H1 (cell line): ENCODE data around the gene QDPR. TPM values are rescaled to one million over a fixed set of nuclear protein-coding genes. Genes with fewer than 3 reads are reported as not detected.
"Not testable (repeated sequence)": the region's sequence is repeated elsewhere in the genome, so short reads cannot be mapped to it uniquely, and the experiment has no call there.

ENCODE experiments used
- CTCF ChIA-PET: fragments of 300-600 bp; sonication (Branson Sonifier 250); formaldehyde crosslinking; loops from one replicate; lab custom pipeline; 2021; ENCODE audit not compliant: partially characterized antibody; lab: Charles Lee
- POLR2A ChIA-PET: fragments of 300-600 bp; sonication (Branson Sonifier 250); formaldehyde crosslinking; loops from one replicate; lab custom pipeline; 2021; ENCODE audit warnings: inconsistent platforms; ENCODE audit not compliant: partially characterized antibody; lab: Charles Lee
- DNase-seq, 2 experiments: peaks; one replicate each; pipeline versions ENCODE4 v3.0.0 to v3.0.0-alpha.2; 2010 to 2022; ENCODE audit warnings: low spot score in 2 of 2, low read depth in 1 of 2, mixed read lengths in 1 of 2
- FAIRE-seq: peaks from 2 replicates; lab custom pipeline; 2011; peaks lifted over from hg19 to GRCh38; lab: Jason Lieb, UNC
- H2AFZ ChIP-seq: 2 replicates; pipeline ENCODE4 v1.8.1; 2012; ENCODE audit warnings: low read length, inconsistent platforms
- H2AK5ac ChIP-seq: 2 replicates; pipeline ENCODE4 v1.6.1; 2013; ENCODE audit warnings: low read depth, low read length
- H2BK120ac ChIP-seq: replicated peaks from 2 replicates; pipeline ENCODE3; 2013; ENCODE audit warnings: low read depth, low read length, inconsistent platforms
- H2BK12ac ChIP-seq: 2 replicates; pipeline ENCODE4 v1.6.1; 2013; ENCODE audit warnings: low read depth, low read length
- H2BK15ac ChIP-seq: 2 replicates; pipeline ENCODE4 v1.6.1; 2013; ENCODE audit warnings: low read length
- H2BK20ac ChIP-seq: 2 replicates; pipeline ENCODE4 v1.6.1; 2013; ENCODE audit warnings: low read length
- H2BK5ac ChIP-seq: 2 replicates; pipeline ENCODE4 v1.6.1; 2013; ENCODE audit warnings: low read depth, low read length
- H3K14ac ChIP-seq: 2 replicates; pipeline ENCODE4 v1.6.1; 2013; ENCODE audit warnings: inconsistent platforms; ENCODE audit not compliant: insufficient read length
- H3K18ac ChIP-seq: 2 replicates; pipeline ENCODE4 v1.6.1; 2013; ENCODE audit warnings: low read length; ENCODE audit errors: extremely low read depth
- H3K23ac ChIP-seq: 2 replicates; pipeline ENCODE4 v1.6.1; 2013; ENCODE audit warnings: inconsistent platforms; ENCODE audit not compliant: insufficient read length
- H3K23me2 ChIP-seq: 2 replicates; pipeline ENCODE4 v1.6.1; 2013; ENCODE audit warnings: low read depth, low read length
- H3K27ac ChIP-seq: 2 replicates; pipeline ENCODE4 v1.6.1; 2011; ENCODE audit warnings: low read depth, low read length, inconsistent platforms
- H3K27me3 ChIP-seq, 4 experiments: replicated peaks in 1 of 4; 1 replicate in 1 of 4; 2 replicates in 3 of 4; pipeline versions ENCODE4 v1.6.1 to v1.8.1; 2011 to 2013; ENCODE audit warnings: low read length in 3 of 4, mild to moderate bottlenecking in 3 of 4, inconsistent platforms in 2 of 4, mixed read lengths in 2 of 4, moderate library complexity in 1 of 4; ENCODE audit not compliant: control insufficient read depth in 3 of 4, insufficient read depth in 3 of 4; ENCODE audit errors: extremely low read depth in 1 of 4
- H3K36me3 ChIP-seq, 4 experiments: 2 replicates each; pipeline versions ENCODE4 v1.6.1 to v1.8.1; 2011 to 2013; ENCODE audit warnings: mild to moderate bottlenecking in 4 of 4, low read length in 3 of 4, moderate library complexity in 2 of 4, control low read depth in 1 of 4, inconsistent platforms in 1 of 4; ENCODE audit not compliant: insufficient read depth in 4 of 4, control insufficient read depth in 2 of 4
- H3K4ac ChIP-seq: replicated peaks from 2 replicates; pipeline ENCODE3; 2013; ENCODE audit warnings: low read length, low read depth, mixed read lengths, inconsistent platforms; ENCODE audit not compliant: insufficient read length
- H3K4me1 ChIP-seq, 4 experiments: replicated peaks in 1 of 4; 1 replicate in 1 of 4; 2 replicates in 3 of 4; pipeline versions ENCODE4 v1.6.1 to v1.8.1; 2011 to 2013; ENCODE audit warnings: low read length in 3 of 4, inconsistent platforms in 2 of 4, mixed read lengths in 1 of 4; ENCODE audit not compliant: insufficient read depth in 4 of 4, control insufficient read depth in 3 of 4
- H3K4me2 ChIP-seq, 2 experiments: 2 replicates each; pipeline versions ENCODE4 v1.6.1 to v1.8.1; 2011 to 2013; ENCODE audit warnings: low read depth in 2 of 2, low read length in 2 of 2, control low read depth in 1 of 2, inconsistent platforms in 1 of 2, mild to moderate bottlenecking in 1 of 2; ENCODE audit not compliant: insufficient read depth in 1 of 2
- H3K4me3 ChIP-seq, 4 experiments: fragments of 200-600, 300-600 bp in 1 of 4; sonication (generic), shearing (Covaris generic), sonication (Bioruptor Twin) in 1 of 4; 2 replicates each; pipeline versions ENCODE4 v1.5.1 to v1.8.1; 2011 to 2016; ENCODE audit warnings: low read length in 4 of 4, low read depth in 3 of 4, control low read depth in 2 of 4, inconsistent platforms in 2 of 4, mild to moderate bottlenecking in 2 of 4, mixed read lengths in 1 of 4, moderate library complexity in 1 of 4; ENCODE audit not compliant: insufficient read depth in 2 of 4; ENCODE audit errors: extremely low read depth in 1 of 4
- H3K56ac ChIP-seq: replicated peaks from 2 replicates; pipeline ENCODE3; 2013; ENCODE audit warnings: low read depth, mild to moderate bottlenecking, mixed read lengths, low read length, inconsistent platforms; ENCODE audit not compliant: insufficient read length
- H3K79me1 ChIP-seq: 2 replicates; pipeline ENCODE4 v1.6.1; 2013; ENCODE audit warnings: low read depth, low read length, control low read depth
- H3K79me2 ChIP-seq, 2 experiments: 2 replicates each; pipeline versions ENCODE4 v1.6.1 to v1.8.1; 2012 to 2013; ENCODE audit warnings: low read length in 2 of 2, mild to moderate bottlenecking in 2 of 2, inconsistent platforms in 1 of 2; ENCODE audit not compliant: insufficient read depth in 2 of 2, control insufficient read depth in 1 of 2
- H3K9ac ChIP-seq, 4 experiments: replicated peaks in 1 of 4; 1 replicate in 1 of 4; 2 replicates in 3 of 4; pipeline versions ENCODE4 v1.6.1 to v1.8.1; 2011 to 2013; ENCODE audit warnings: low read depth in 3 of 4, low read length in 3 of 4, control low read depth in 2 of 4, mild to moderate bottlenecking in 2 of 4, moderate library complexity in 2 of 4, inconsistent platforms in 1 of 4; ENCODE audit errors: extremely low read depth in 1 of 4
- H3K9me3 ChIP-seq, 2 experiments: 2 replicates each; pipeline versions ENCODE4 v1.6.1 to v1.8.1; 2012 to 2013; ENCODE audit warnings: mild to moderate bottlenecking in 2 of 2, moderate library complexity in 2 of 2, control low read depth in 1 of 2, inconsistent platforms in 1 of 2, low read depth in 1 of 2, low read length in 1 of 2, mixed read lengths in 1 of 2; ENCODE audit not compliant: insufficient read depth in 2 of 2
- H4K20me1 ChIP-seq, 2 experiments: replicated peaks in 1 of 2; 2 replicates each; pipeline versions ENCODE3 to v1.8.1; 2011 to 2013; ENCODE audit warnings: inconsistent platforms in 2 of 2, low read length in 2 of 2, mild to moderate bottlenecking in 1 of 2; ENCODE audit not compliant: insufficient read depth in 2 of 2, control insufficient read depth in 1 of 2
- H4K5ac ChIP-seq: 2 replicates; pipeline ENCODE4 v1.6.1; 2013; ENCODE audit warnings: low read length, low read depth, mixed read lengths, inconsistent platforms; ENCODE audit not compliant: insufficient read length
- H4K8ac ChIP-seq: 2 replicates; pipeline ENCODE4 v1.8.0; 2013; ENCODE audit warnings: mild to moderate bottlenecking, moderate library complexity, low read length, inconsistent platforms; ENCODE audit not compliant: insufficient read depth; ENCODE audit errors: extremely low read depth
- H4K91ac ChIP-seq: replicated peaks from 2 replicates; pipeline ENCODE3; 2013; ENCODE audit warnings: low read length, mixed read lengths, inconsistent platforms; ENCODE audit not compliant: insufficient read length
- GABPA ChIP-seq: IDR thresholded peaks from 2 replicates; pipeline ENCODE4 v1.6.1; 2011; ENCODE audit warnings: mild to moderate bottlenecking, low read length, moderate library complexity, borderline replicate concordance; ENCODE audit not compliant: insufficient read depth
- WGBS, 2 experiments: shearing (Covaris generic) in 1 of 2; methylation state at CpG; one replicate each; pipeline versions ENCODE4 v1.1.6 to v1.1.7; 2013 to 2015; ENCODE audit warnings: low lambda C conversion rate in 2 of 2, mixed read lengths in 2 of 2, inconsistent platforms in 1 of 2, low coverage in 1 of 2, missing lambda C conversion rate in 1 of 2; ENCODE audit not compliant: insufficient replicate concordance in 2 of 2, insufficient coverage in 1 of 2, insufficient read length in 1 of 2; ENCODE audit errors: extremely low coverage in 1 of 2, missing lambda C conversion rate in 1 of 2; 5-methylcytosine and 5-hydroxymethylcytosine counted together
- polyA plus RNA-seq, 7 experiments: library from polyadenylated mRNA; depleted of rRNA in 3 of 7; stranded (reverse) in 5 of 7; unstranded in 2 of 7; fragments of >200 nt in 5 of 7; fragments of 200-250 nt in 2 of 7; gene quantifications; 1 replicate in 5 of 7; 2 replicates in 1 of 7; 4 replicates in 1 of 7; pipeline versions ENCODE4 v1.2.1 to v1.2.3, GENCODE V29; 2011 to 2013; ENCODE audit warnings: missing spikeins in 2 of 7, mixed read lengths in 2 of 7
- total RNA-seq: library from RNA; stranded (reverse); fragmentation: NEBNext Ultra II Directional; extraction: Animal tissue kit (Norgen Biotek cat#: 25700); gene quantifications from 2 replicates; pipeline ENCODE4 v1.2.1, GENCODE V29; 2021

Gene QDPR
- total and polyA plus RNA-seq, 2 of the 8 experiments (the other 6 are each of a cell fraction or from before 2014, with no cell fraction given), result 33.6 to 35.9 TPM

DNA sequence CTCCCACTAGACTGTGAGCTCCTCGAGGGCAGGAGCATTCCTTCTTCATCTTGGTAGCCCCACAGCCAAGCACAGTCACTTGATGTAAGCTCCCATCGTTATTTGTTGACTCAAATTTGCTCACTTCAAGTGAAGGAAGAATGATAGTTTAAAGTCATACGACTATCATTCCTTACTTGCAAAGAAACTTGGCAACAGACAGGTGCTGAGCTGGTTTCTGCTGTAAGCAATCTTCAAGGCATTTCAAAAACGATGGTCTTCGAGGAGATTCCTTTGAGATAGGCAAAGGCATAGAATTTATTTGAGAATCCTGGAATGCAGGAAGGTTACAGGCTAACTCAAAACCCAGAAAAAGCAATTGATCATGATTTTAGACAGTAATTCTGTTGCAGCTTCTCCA lies 64.8 kb downstream of the QDPR start:
- H3K27ac ChIP-seq, result no peak overlapping the region
- no peak overlapping the region for H4K91ac ChIP-seq
- no peaks in the 10 kb centered on the region for H3K23me2 ChIP-seq
- no peak overlapping the region for H3K9ac ChIP-seq
- DNase-seq (no peak), FAIRE-seq (no peak)
- H2BK12ac ChIP-seq, result no peak overlapping the region
- POLR2A ChIA-PET, result no interaction called here
- no peak overlapping the region for H3K4me2 ChIP-seq
- CTCF ChIA-PET, result interaction anchor here (0.7 to 13.7 kb wide), 29 partner anchors 7 to 1156 kb away, joined by 3 to 118 read pairs (median 5); no protein-coding TSS in a partner anchor
- no peaks in the 10 kb centered on the region for H4K20me1 ChIP-seq
- no peak overlapping the region for H2AFZ ChIP-seq
- no peak overlapping the region for H3K56ac ChIP-seq
- H3K36me3 ChIP-seq, result no peaks in the 10 kb centered on the region
- no peak overlapping the region for H4K8ac ChIP-seq
- no peak for TF ChIP-seq GABPA
- no peak overlapping the region for H3K4me3 ChIP-seq
- H2BK15ac ChIP-seq, result no peak overlapping the region
- no peak overlapping the region for H3K4ac ChIP-seq
- H4K5ac ChIP-seq, result no peak overlapping the region
- no peak overlapping the region for H3K14ac ChIP-seq
- no peaks in the 10 kb centered on the region for H3K79me2 ChIP-seq
- no peaks in the 10 kb centered on the region for H3K79me1 ChIP-seq
- no peaks in the 10 kb centered on the region for H3K4me1 ChIP-seq
- H2BK20ac ChIP-seq, result no peak overlapping the region
- H2BK5ac ChIP-seq, result no peak overlapping the region
- no peak overlapping the region for H3K18ac ChIP-seq
- H2AK5ac ChIP-seq, result no peak overlapping the region
- no peak overlapping the region for H2BK120ac ChIP-seq
- 0 out of 4 replicates have a peak, but pooled peaks cover 0 to 2% of the 10 kb centered on the region in 2 experiments for H3K9me3 ChIP-seq
- no peak overlapping the region for H3K23ac ChIP-seq
- 92% methylated on average over 5 of the region's 5 CpGs; no CpG with 5 or more reads in 1 of the 2 experiments for WGBS, 2 experiments
- H3K27me3 ChIP-seq, result no peaks in the 10 kb centered on the region

DNA sequence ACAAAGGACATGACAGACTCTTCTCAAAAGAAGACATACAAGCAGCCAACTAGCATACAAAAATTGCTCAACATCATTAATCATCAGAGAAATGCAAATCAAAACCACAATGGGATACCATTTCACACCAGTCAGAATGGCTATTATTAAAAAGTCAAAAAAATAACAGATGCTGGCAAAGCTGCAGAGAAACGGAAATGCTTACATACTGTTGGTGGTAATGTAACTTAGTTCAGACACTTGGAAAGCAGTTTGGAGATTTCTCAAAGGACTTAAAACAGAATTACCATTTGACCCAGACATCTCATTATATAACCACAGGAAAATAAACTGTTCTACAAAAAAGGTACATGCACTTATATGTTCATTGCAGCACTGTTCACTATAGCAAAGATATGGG lies 69.4 kb downstream of the QDPR start:
- POLR2A ChIA-PET, H3K27me3 ChIP-seq, H3K27ac ChIP-seq, H3K23ac ChIP-seq, H2BK15ac ChIP-seq, H3K79me1 ChIP-seq, H3K14ac ChIP-seq, DNase-seq, H3K9me3 ChIP-seq, H3K4me3 ChIP-seq, H3K4me2 ChIP-seq, H3K4me1 ChIP-seq, H3K9ac ChIP-seq, H2AFZ ChIP-seq, H2BK12ac ChIP-seq, H2BK5ac ChIP-seq, H4K5ac ChIP-seq, H2BK120ac ChIP-seq, H4K8ac ChIP-seq, H3K56ac ChIP-seq, H3K18ac ChIP-seq, FAIRE-seq, H2BK20ac ChIP-seq, H4K20me1 ChIP-seq, H3K79me2 ChIP-seq, H2AK5ac ChIP-seq, H3K36me3 ChIP-seq, H4K91ac ChIP-seq, H3K23me2 ChIP-seq, H3K4ac ChIP-seq, CTCF ChIA-PET: not testable (repeated sequence)
- WGBS, 2 experiments, result 94% methylated on average over 1 of the region's 1 CpG; no CpG with 5 or more reads in 1 of the 2 experiments
